ENCODE measurements around the gene PALLD. TPM values are rescaled to one million over a fixed set of nuclear protein-coding genes. Genes with fewer than 3 reads are reported as not detected.

Gene PALLD
- total RNA-seq, 4 donors from 2014 or later = 58.5 to 164 (median 84.2) TPM

DNA sequence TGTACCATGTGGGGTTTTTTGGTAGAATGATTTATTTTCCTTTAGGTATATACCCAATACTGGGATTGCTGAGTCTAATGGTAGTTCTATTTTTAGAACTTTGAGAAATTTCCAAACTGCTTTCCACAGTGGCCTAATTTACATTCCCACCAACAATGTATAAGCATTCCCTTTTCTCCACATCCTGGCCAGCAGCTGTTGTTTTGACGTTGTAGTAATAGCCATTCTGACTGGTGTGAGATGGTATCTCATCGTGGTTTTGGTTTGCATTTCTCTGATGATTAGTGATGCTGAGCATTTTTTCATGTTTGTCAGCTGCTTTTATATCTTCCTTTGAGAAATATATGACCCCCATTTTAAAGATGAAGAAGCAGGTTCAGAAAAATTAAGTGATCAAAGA lies 359.5 kb downstream of the PALLD start:
- TF ChIP-seq CTCF (IDR thresholded peaks at IDR 0.05) = no peak
- no peak for ATAC-seq (ENCODE audit: low FRiP score)
- no peak for DNase-seq (ENCODE audit: low spot score)

DNA sequence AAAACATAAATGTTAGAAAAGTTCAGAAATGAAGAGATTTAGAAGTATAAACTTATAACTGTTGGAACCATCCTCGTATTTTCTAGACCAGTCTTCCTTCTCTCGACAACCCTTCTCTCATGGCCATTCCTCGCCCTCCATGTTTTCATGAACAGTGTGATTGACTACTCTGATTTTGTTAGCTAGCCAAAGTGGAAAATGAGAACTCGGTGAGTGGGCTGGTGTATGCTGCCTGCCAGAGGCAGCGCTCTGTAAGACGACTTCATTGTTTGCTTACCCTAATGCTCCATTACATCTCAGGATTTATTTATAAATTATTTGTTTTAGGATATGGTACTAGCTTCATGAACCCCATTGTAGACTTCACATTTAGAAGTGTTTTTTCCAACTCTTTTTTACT lies 360.2 kb downstream of the PALLD start:
- ATAC-seq (ENCODE audit: low FRiP score) (no peak), DNase-seq (ENCODE audit: low spot score) (no peak)
- TF ChIP-seq CTCF (IDR thresholded peaks at IDR 0.05) = no peak

DNA sequence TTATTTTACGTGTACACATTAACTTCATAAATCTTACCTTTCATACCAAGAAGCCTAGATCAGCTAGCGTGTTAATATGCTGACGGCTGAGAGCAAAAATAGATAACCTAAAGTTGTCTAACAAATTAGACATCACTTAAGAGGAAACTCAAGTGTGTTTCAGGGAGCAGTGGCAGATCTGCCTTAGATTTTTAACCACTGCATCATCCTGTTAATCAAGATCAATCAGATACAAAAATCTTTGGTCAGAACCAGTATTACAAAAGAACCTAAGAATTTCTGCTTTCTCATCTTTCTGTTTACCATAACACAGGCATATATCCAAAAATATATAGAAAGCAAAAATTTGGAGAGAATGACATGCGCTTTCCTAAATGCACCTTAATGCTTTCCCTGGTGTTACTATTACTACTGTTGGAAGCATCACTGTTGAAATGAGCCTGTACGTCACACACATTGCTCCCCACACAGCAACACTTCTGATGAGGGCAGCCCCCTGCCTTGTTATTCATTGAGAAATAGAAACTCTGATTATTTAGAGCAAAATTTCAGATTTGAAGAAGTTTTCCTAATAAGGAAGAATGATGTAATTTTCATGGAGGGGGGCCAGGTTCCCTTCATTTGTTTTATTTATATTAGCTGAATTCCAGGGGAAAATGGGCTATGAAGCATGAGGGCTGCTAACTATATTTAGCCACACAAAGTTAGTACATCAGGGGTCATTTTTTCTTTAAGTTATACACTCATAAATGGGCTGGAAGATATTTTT lies 360.9 kb downstream of the PALLD start:
- no peak for TF ChIP-seq CTCF (IDR thresholded peaks at IDR 0.05)
- ATAC-seq (ENCODE audit: low FRiP score) (no peak), DNase-seq (ENCODE audit: low spot score) (no peak)

- TF ChIP-seq CTCF (IDR thresholded peaks at IDR 0.05) = no peak
- DNase-seq (ENCODE audit: low spot score) = no peak
These were observed 362.2 kb downstream of the PALLD start for GRCh38 chr4:168859100-168859499.

GRCh38 chr4:168859888-168860694 lies 363.2 kb downstream of the PALLD start:
- ATAC-seq (ENCODE audit: low FRiP score) (no peak), DNase-seq (ENCODE audit: low spot score) (no peak)
- TF ChIP-seq CTCF (IDR thresholded peaks at IDR 0.05) = no peak

More at GRCh38 chr4:168859100-168859499, 362.2 kb downstream of the PALLD start:
- ATAC-seq (ENCODE audit: low FRiP score) = no peak

DNA sequence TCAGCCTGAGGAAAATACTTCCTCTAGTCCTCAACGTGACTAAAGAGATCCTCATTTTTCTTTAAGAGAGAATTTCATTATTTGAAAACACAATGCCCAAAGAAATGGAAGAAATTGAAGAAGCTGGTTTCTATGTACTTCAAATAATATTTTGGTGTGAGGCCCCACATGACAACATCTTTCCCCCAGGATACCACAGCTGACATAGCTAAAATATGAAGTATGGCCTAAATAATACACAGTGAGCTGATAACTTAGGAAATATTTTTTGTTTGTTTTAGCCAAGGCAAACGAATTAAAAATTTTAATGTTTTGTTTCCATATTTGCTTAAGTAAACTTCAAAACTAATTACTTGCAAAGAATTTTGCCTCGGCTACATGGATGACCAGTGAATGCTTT lies 364.0 kb downstream of the PALLD start:
- no peak for ATAC-seq (ENCODE audit: low FRiP score)
- DNase-seq (ENCODE audit: low spot score) = no peak
- TF ChIP-seq CTCF (IDR thresholded peaks at IDR 0.05) = no peak
